Measurements from ENCODE around the gene TOMM40L.

- no peak for TF ChIP-seq CTCF (IDR thresholded peaks at IDR 0.05)
- TF ChIP-seq POLR2A (IDR thresholded peaks at IDR 0.05), result no peak
These were observed 8.0 kb upstream of the TOMM40L start for GRCh38 chr1:161217831-161218230.

All from adrenal gland (tissue), 5 donors.